ENCODE results near the gene DGKB. TPM values are rescaled to one million over a fixed set of nuclear protein-coding genes. Genes with fewer than 3 reads are reported as not detected.

Gene DGKB
- total RNA-seq, 6 experiments from 2014 or later, result 0.11 to 0.16 (median 0.13) TPM; not detected in 2

- WGBS (ENCODE audit: insufficient coverage, low coverage, low lambda C conversion rate, missing lambda C conversion rate), result 93% methylated on average over 1 of the region's 1 CpG
- H3K27me3 ChIP-seq, result no peaks in the 10 kb centered on the region
- no peak for DNase-seq
- intact Hi-C loops (cut with DNase I), result no loop called here
- H3K36me3 ChIP-seq, result no peaks in the 10 kb centered on the region
- ATAC-seq, result peak in 3 of 4 donors; percentile 54 to 70 (median 58)
- no peak overlapping the region for H3K4me3 ChIP-seq
- H3K27ac ChIP-seq, result no peak overlapping the region
- H3K4me1 ChIP-seq, result no peaks in the 10 kb centered on the region
- no peak for TF ChIP-seq POLR2A (IDR thresholded peaks at IDR 0.05)
- TF ChIP-seq, protein P1, sequence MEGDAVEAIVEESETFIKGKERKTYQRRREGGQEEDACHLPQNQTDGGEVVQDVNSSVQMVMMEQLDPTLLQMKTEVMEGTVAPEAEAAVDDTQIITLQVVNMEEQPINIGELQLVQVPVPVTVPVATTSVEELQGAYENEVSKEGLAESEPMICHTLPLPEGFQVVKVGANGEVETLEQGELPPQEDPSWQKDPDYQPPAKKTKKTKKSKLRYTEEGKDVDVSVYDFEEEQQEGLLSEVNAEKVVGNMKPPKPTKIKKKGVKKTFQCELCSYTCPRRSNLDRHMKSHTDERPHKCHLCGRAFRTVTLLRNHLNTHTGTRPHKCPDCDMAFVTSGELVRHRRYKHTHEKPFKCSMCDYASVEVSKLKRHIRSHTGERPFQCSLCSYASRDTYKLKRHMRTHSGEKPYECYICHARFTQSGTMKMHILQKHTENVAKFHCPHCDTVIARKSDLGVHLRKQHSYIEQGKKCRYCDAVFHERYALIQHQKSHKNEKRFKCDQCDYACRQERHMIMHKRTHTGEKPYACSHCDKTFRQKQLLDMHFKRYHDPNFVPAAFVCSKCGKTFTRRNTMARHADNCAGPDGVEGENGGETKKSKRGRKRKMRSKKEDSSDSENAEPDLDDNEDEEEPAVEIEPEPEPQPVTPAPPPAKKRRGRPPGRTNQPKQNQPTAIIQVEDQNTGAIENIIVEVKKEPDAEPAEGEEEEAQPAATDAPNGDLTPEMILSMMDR (IDR thresholded peaks at IDR 0.05), result no peak
- H3K9me3 ChIP-seq, result no peaks in the 10 kb centered on the region
These were observed 566.3 kb downstream of the DGKB start for GRCh38 chr7:14336256-14336655.

DNA sequence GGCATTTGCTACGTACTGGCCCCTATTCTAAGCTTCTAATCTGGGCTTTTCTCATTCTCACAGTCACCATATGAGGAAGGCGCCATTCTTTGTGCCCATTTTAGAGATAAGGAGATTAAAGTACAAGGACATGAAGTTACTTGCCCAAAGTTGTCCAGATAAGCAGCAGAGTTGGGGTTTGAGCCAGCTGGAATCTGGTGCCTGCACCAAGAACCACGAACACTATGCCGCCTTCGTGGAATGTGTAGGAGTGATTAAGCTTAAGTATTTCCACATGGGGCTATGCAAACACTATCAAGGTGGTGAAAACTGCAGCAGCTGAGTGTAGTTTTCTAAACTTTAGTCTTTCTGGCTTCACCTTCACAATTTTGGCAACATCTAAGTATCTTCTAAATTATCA lies 570.4 kb downstream of the DGKB start:
- ATAC-seq (no peak), DNase-seq (no peak)
- WGBS (ENCODE audit: insufficient coverage, low coverage, low lambda C conversion rate, missing lambda C conversion rate), result 51% methylated on average over 5 of the region's 5 CpGs
- intact Hi-C loops (cut with DNase I), result no loop called here
- H3K27ac ChIP-seq, result no peak overlapping the region
- H3K4me1 ChIP-seq, result no peaks in the 10 kb centered on the region
- TF ChIP-seq, protein P1 (IDR thresholded peaks at IDR 0.05), result no peak
- TF ChIP-seq POLR2A (IDR thresholded peaks at IDR 0.05), result no peak
- no peaks in the 10 kb centered on the region for H3K36me3 ChIP-seq
- no peak overlapping the region for H3K4me3 ChIP-seq
- no peaks in the 10 kb centered on the region for H3K9me3 ChIP-seq
- H3K27me3 ChIP-seq, result no peaks in the 10 kb centered on the region

DNA sequence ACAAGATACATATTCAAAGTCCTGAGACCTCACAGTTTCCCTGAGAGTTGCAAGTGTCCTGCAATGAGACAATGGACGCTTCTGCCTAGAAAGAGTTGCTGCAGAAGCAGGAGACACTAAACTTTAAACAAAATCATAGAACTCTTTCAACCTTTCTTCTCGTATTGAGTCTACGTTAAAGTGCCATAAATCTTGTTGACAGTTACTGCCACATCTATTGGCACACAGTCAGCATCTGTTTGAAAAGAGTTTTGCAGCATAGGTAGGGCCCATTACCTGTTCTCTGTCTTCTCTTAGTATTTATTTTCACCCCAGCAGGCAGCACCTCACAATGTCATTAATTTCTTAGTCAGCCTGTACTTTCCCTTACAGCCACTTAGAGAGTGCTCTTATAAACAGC lies 577.8 kb downstream of the DGKB start:
- 64% methylated on average over 3 of the region's 3 CpGs for WGBS (ENCODE audit: insufficient coverage, low coverage, low lambda C conversion rate, missing lambda C conversion rate)
- Histone ChIP-seq H3K36me3 (no peaks in the 10 kb centered on the region), H3K27ac (no peak overlapping the region), H3K4me3 (no peak overlapping the region), H3K27me3 (no peaks in the 10 kb centered on the region), H3K4me1 (peaks cover 0 to 3% (median 0%) of the 10 kb centered on the region in 4 donors), H3K9me3 (no peaks in the 10 kb centered on the region)
- no peak for ATAC-seq
- no peak for DNase-seq
- TF ChIP-seq POLR2A (IDR thresholded peaks at IDR 0.05), result no peak
- TF ChIP-seq, protein P1 (IDR thresholded peaks at IDR 0.05), result no peak
- intact Hi-C loops (cut with DNase I), result no loop called here

- Histone ChIP-seq H3K4me3 (no peak overlapping the region), H3K9me3 (no peaks in the 10 kb centered on the region), H3K27me3 (no peaks in the 10 kb centered on the region), H3K27ac (no peak overlapping the region), H3K4me1 (peaks cover 0 to 3% (median 0%) of the 10 kb centered on the region in 4 donors), H3K36me3 (no peaks in the 10 kb centered on the region)
- no peak for DNase-seq
- no peak for TF ChIP-seq POLR2A (IDR thresholded peaks at IDR 0.05)
- TF ChIP-seq, protein P1 (IDR thresholded peaks at IDR 0.05), result no peak
- intact Hi-C loops (cut with DNase I), result no loop called here
- WGBS (ENCODE audit: insufficient coverage, low coverage, low lambda C conversion rate, missing lambda C conversion rate), result 92% methylated on average over 2 of the region's 2 CpGs
- no peak for ATAC-seq
These were observed 579.8 kb downstream of the DGKB start for GRCh38 chr7:14322724-14323123.

- intact Hi-C loops (cut with DNase I), result no loop called here
- WGBS (ENCODE audit: insufficient coverage, low coverage, low lambda C conversion rate, missing lambda C conversion rate), result 4% methylated on average over 2 of the region's 2 CpGs
- peak; percentile 43 to 58 (median 55) for DNase-seq
These were observed 580.6 kb downstream of the DGKB start for GRCh38 chr7:14321947-14322346.

More at GRCh38 chr7:14321947-14322346, 580.6 kb downstream of the DGKB start:
- peak; percentile 56 to 84 (median 76) for ATAC-seq
- Histone ChIP-seq H3K36me3 (no peaks in the 10 kb centered on the region), H3K27me3 (no peaks in the 10 kb centered on the region), H3K27ac (no peak overlapping the region), H3K9me3 (no peaks in the 10 kb centered on the region), H3K4me1 (peaks cover 0 to 3% (median 0%) of the 10 kb centered on the region in 4 donors), H3K4me3 (no peak overlapping the region)
- no peak for TF ChIP-seq POLR2A (IDR thresholded peaks at IDR 0.05)
- TF ChIP-seq, protein P1 (IDR thresholded peaks at IDR 0.05), result no peak
